ENCODE data around the gene TMBIM4. TPM values are rescaled to one million over a fixed set of nuclear protein-coding genes. Genes with fewer than 3 reads are reported as not detected.

The TMBIM4 gene
- total RNA-seq, 1 experiment from 2014 or later: 60.3 TPM

DNA sequence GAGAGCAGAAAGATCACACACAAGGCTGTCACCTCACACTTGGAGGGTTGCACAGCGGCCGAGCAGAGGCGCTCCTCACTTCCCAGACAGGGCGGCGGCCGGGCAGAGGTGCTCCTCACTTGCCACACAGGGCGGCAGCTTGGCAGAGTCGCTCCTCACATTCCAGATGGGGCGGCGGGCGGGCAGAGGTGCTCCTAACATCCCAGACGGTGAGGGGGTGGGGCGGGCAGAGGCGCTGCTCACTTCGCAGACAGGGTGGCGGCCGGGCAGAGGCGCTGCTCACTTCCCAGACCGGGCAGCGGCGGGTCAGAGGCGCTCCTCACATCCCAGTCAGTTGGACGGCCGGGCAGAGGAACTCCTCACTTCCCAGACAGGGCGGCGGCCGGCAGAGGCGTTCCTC lies 9.1 kb downstream of the TMBIM4 start:
- POLR2A ChIA-PET: no interaction called here
- Histone ChIP-seq H3K27me3 (replicated peaks; ENCODE audit: control insufficient read depth, insufficient read depth, low read length) (no peaks in the 10 kb centered on the region), H3K4me1 (no peaks in the 10 kb centered on the region), H3K4me3 (ENCODE audit: low read depth, low read length) (no peak overlapping the region), H3K9me3 (0 out of 2 replicates have a peak, but pooled peaks cover 5% of the 10 kb centered on the region), H3K36me3 (ENCODE audit: control insufficient read depth, insufficient read depth, low read length) (no peaks in the 10 kb centered on the region; the same call in 1 of the 2 replicates)
- no TSS peak for BruUV-seq (replicated peaks)
- H3K9me3 Mint-ChIP-seq (ENCODE audit: unreplicated experiment): no peaks in the 10 kb centered on the region
- no peak overlapping the region for H3K4me3 Mint-ChIP-seq (ENCODE audit: unreplicated experiment)
- H3K4me1 Mint-ChIP-seq (ENCODE audit: low read depth, unreplicated experiment): no peaks in the 10 kb centered on the region
- intact Hi-C loops (cut with micrococcal nuclease; ENCODE audit: unreplicated experiment): no loop called here
- no peak overlapping the region for H3K27ac Mint-ChIP-seq (ENCODE audit: unreplicated experiment)
- no peaks in the 10 kb centered on the region for H3K27me3 Mint-ChIP-seq (ENCODE audit: insufficient read depth, unreplicated experiment)
- TF ChIP-seq, protein P1, sequence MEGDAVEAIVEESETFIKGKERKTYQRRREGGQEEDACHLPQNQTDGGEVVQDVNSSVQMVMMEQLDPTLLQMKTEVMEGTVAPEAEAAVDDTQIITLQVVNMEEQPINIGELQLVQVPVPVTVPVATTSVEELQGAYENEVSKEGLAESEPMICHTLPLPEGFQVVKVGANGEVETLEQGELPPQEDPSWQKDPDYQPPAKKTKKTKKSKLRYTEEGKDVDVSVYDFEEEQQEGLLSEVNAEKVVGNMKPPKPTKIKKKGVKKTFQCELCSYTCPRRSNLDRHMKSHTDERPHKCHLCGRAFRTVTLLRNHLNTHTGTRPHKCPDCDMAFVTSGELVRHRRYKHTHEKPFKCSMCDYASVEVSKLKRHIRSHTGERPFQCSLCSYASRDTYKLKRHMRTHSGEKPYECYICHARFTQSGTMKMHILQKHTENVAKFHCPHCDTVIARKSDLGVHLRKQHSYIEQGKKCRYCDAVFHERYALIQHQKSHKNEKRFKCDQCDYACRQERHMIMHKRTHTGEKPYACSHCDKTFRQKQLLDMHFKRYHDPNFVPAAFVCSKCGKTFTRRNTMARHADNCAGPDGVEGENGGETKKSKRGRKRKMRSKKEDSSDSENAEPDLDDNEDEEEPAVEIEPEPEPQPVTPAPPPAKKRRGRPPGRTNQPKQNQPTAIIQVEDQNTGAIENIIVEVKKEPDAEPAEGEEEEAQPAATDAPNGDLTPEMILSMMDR (IDR thresholded peaks at IDR 0.05; ENCODE audit: insufficient read depth in 1 of 2, low read depth in 1 of 2, low read length in 1 of 2, severe bottlenecking in 1 of 2, unreplicated experiment in 1 of 2): no peak
- no peak for DNase-seq
- CTCF ChIA-PET: no interaction called here
- peaks cover 10% of the 10 kb centered on the region for H3K36me3 Mint-ChIP-seq (ENCODE audit: insufficient read depth, unreplicated experiment)

DNA sequence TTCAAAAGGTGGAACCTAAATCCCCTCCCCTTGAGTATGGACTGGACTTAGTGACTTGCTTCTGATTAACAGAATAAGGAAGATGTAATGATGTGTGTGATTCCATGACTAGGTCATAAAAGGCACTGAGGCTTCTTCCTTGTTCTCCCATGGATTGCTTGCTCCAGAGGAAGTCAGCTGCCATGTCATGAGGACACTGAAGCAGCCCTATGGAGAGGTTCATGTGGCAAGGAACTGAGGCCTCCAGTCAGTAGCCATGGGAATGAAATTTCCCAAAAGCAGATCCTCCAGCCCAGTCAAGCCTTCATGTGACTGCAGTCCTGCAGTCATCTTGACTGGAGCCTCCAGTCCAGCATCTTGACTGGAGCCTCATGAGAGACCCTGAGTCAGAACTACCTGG lies 10.7 kb downstream of the TMBIM4 start:
- H3K27me3 ChIP-seq (replicated peaks; ENCODE audit: control insufficient read depth, insufficient read depth, low read length): no peaks in the 10 kb centered on the region
- DNase-seq: no peak
- Mint-ChIP-seq H3K9me3 (ENCODE audit: unreplicated experiment) (no peaks in the 10 kb centered on the region), H3K36me3 (ENCODE audit: insufficient read depth, unreplicated experiment) (peaks cover 10% of the 10 kb centered on the region), H3K4me3 (ENCODE audit: unreplicated experiment) (no peak overlapping the region), H3K4me1 (ENCODE audit: low read depth, unreplicated experiment) (no peaks in the 10 kb centered on the region), H3K27me3 (ENCODE audit: insufficient read depth, unreplicated experiment) (no peaks in the 10 kb centered on the region), H3K27ac (ENCODE audit: unreplicated experiment) (no peak overlapping the region)
- H3K36me3 ChIP-seq (ENCODE audit: control insufficient read depth, insufficient read depth, low read length): no peaks in the 10 kb centered on the region; the same call in 1 of the 2 replicates
- ChIA-PET POLR2A (interaction anchor here (0.7 kb wide), 1 partner anchor 11 kb away, joined by 12 read pairs; no protein-coding TSS in a partner anchor), CTCF (interaction anchor here (1.6 kb wide), 1 partner anchor 10 kb away, joined by 6 read pairs; the partner anchor contains the start of gene TMBIM4)
- H3K4me3 ChIP-seq (ENCODE audit: low read depth, low read length): no peak overlapping the region
- no peaks in the 10 kb centered on the region for H3K9me3 ChIP-seq
- no peaks in the 10 kb centered on the region for H3K4me1 ChIP-seq
- intact Hi-C loops (cut with micrococcal nuclease; ENCODE audit: unreplicated experiment): no loop called here
- no TSS peak for BruUV-seq (replicated peaks)
- TF ChIP-seq, protein P1 (IDR thresholded peaks at IDR 0.05; ENCODE audit: insufficient read depth in 1 of 2, low read depth in 1 of 2, low read length in 1 of 2, severe bottlenecking in 1 of 2, unreplicated experiment in 1 of 2): no peak

DNA sequence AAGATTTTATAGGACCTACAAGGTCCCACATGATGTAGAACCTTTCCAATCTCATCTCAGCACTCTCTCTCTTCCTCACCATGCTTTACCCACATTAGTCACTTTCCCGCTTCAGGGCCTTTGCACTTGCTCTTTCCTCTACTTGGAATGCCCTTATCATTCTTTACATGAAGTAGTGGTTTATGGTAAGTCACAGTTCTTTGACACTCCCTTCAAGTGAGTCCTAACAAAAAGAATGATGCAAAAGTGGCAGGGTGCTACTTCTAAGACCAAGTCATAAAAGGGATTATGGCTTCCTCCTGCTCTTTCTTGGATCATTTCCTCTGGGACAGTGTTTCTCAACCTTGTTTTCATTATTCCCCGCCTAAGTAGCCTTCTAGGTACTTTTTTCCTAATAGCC lies 13.1 kb downstream of the TMBIM4 start:
- Histone ChIP-seq H3K4me1 (no peaks in the 10 kb centered on the region), H3K9me3 (no peaks in the 10 kb centered on the region), H3K36me3 (ENCODE audit: control insufficient read depth, insufficient read depth, low read length) (no peaks in the 10 kb centered on the region; the same call in 1 of the 2 replicates), H3K27me3 (replicated peaks; ENCODE audit: control insufficient read depth, insufficient read depth, low read length) (no peaks in the 10 kb centered on the region), H3K4me3 (ENCODE audit: low read depth, low read length) (no peak overlapping the region)
- ChIA-PET POLR2A (no interaction called here), CTCF (no interaction called here)
- Mint-ChIP-seq H3K36me3 (ENCODE audit: insufficient read depth, unreplicated experiment) (peaks cover 10% of the 10 kb centered on the region), H3K9me3 (ENCODE audit: unreplicated experiment) (no peaks in the 10 kb centered on the region), H3K27me3 (ENCODE audit: insufficient read depth, unreplicated experiment) (no peaks in the 10 kb centered on the region), H3K4me3 (ENCODE audit: unreplicated experiment) (no peak overlapping the region), H3K4me1 (ENCODE audit: low read depth, unreplicated experiment) (no peaks in the 10 kb centered on the region), H3K27ac (ENCODE audit: unreplicated experiment) (no peak overlapping the region)
- intact Hi-C loops (cut with micrococcal nuclease; ENCODE audit: unreplicated experiment): no loop called here
- no peak for DNase-seq
- TF ChIP-seq, protein P1 (IDR thresholded peaks at IDR 0.05; ENCODE audit: insufficient read depth in 1 of 2, low read depth in 1 of 2, low read length in 1 of 2, severe bottlenecking in 1 of 2, unreplicated experiment in 1 of 2): no peak
- BruUV-seq (replicated peaks): no TSS peak

Measured in Caco-2 (cell line).